Stimulated activated CD4-positive, alpha-beta T cell treated with anti-CD3 and anti-CD28 coated beads, TNF-alpha, amount 100 ng/mL, for 24 hours (primary cell): ENCODE data around the gene LRMDA.
"Not testable (repeated sequence)": the region's sequence is repeated elsewhere in the genome, so short reads cannot be mapped to it uniquely, and the experiment has no call there.

Source experiments
- DNase-seq, 3 experiments: peaks; one replicate each; pipeline ENCODE4 v3.0.0-alpha.2; 2020; ENCODE audit warnings: low read depth in 3 of 3

LRMDA gene

GRCh38 chr10:76550806-76551205 is 1119.4 kb downstream of the LRMDA start:
- no peak for DNase-seq

- DNase-seq, result no peak
Observed at GRCh38 chr10:76552091-76552873, 1120.9 kb downstream of the LRMDA start.

- no peak for DNase-seq
Observed at GRCh38 chr10:76553263-76554032, 1122.0 kb downstream of the LRMDA start.

- DNase-seq, result no peak
Observed at GRCh38 chr10:76554033-76554408, 1122.6 kb downstream of the LRMDA start.

GRCh38 chr10:76554478-76554877 is 1123.1 kb downstream of the LRMDA start:
- DNase-seq, result no peak

GRCh38 chr10:76555067-76555670 is 1123.7 kb downstream of the LRMDA start:
- no peak for DNase-seq

- no peak for DNase-seq
Observed at GRCh38 chr10:76557366-76557765, 1125.9 kb downstream of the LRMDA start.

- DNase-seq, result no peak
Observed at GRCh38 chr10:76558586-76558985, 1127.2 kb downstream of the LRMDA start.

- no peak for DNase-seq
Observed at GRCh38 chr10:76558996-76559891, 1127.8 kb downstream of the LRMDA start.

GRCh38 chr10:76559892-76560220 is 1128.4 kb downstream of the LRMDA start:
- DNase-seq, result no peak

GRCh38 chr10:76560338-76560737 is 1128.9 kb downstream of the LRMDA start:
- DNase-seq, result no peak

- DNase-seq, result no peak
Observed at GRCh38 chr10:76563286-76563685, 1131.9 kb downstream of the LRMDA start.

- DNase-seq, result no peak
Observed at GRCh38 chr10:76572021-76572420, 1140.6 kb downstream of the LRMDA start.

GRCh38 chr10:76576276-76576962 is 1145.0 kb downstream of the LRMDA start:
- DNase-seq, result no peak

- no peak for DNase-seq
Observed at GRCh38 chr10:76577455-76577854, 1146.0 kb downstream of the LRMDA start.

GRCh38 chr10:76581506-76582256 is 1150.3 kb downstream of the LRMDA start:
- DNase-seq, result no peak

- DNase-seq, result no peak
Observed at GRCh38 chr10:76582531-76582930, 1151.1 kb downstream of the LRMDA start.

GRCh38 chr10:76583711-76584161 is 1152.3 kb downstream of the LRMDA start:
- DNase-seq, result no peak

- not testable (repeated sequence) for DNase-seq
Observed at GRCh38 chr10:76584466-76584865, 1153.0 kb downstream of the LRMDA start.
